ENCODE results near the gene B3GALT5.

Gene B3GALT5

GRCh38 chr21:39620856-39621255, 8.1 kb downstream of the B3GALT5 start:
- TF ChIP-seq, protein P1, sequence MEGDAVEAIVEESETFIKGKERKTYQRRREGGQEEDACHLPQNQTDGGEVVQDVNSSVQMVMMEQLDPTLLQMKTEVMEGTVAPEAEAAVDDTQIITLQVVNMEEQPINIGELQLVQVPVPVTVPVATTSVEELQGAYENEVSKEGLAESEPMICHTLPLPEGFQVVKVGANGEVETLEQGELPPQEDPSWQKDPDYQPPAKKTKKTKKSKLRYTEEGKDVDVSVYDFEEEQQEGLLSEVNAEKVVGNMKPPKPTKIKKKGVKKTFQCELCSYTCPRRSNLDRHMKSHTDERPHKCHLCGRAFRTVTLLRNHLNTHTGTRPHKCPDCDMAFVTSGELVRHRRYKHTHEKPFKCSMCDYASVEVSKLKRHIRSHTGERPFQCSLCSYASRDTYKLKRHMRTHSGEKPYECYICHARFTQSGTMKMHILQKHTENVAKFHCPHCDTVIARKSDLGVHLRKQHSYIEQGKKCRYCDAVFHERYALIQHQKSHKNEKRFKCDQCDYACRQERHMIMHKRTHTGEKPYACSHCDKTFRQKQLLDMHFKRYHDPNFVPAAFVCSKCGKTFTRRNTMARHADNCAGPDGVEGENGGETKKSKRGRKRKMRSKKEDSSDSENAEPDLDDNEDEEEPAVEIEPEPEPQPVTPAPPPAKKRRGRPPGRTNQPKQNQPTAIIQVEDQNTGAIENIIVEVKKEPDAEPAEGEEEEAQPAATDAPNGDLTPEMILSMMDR (IDR thresholded peaks at IDR 0.05; ENCODE audit: low read depth, low read length), result no peak
- no peak overlapping the region for H3K4me3 ChIP-seq (ENCODE audit: low read depth, low read length)
- no peak for DNase-seq (ENCODE audit: low read depth, low spot score)
- in situ Hi-C loops (cut with HindIII; ENCODE audit: low sequenced_read_pairs), result no loop called here

- TF ChIP-seq, protein P1 (IDR thresholded peaks at IDR 0.05; ENCODE audit: low read depth, low read length), result no peak
- in situ Hi-C loops (cut with HindIII; ENCODE audit: low sequenced_read_pairs), result no loop called here
- no peak overlapping the region for H3K4me3 ChIP-seq (ENCODE audit: low read depth, low read length)
- no peak for DNase-seq (ENCODE audit: low read depth, low spot score)
These were observed 12.6 kb downstream of the B3GALT5 start for GRCh38 chr21:39625211-39625895.

GRCh38 chr21:39628385-39628784, 15.6 kb downstream of the B3GALT5 start:
- in situ Hi-C loops (cut with HindIII; ENCODE audit: low sequenced_read_pairs), result no loop called here
- TF ChIP-seq, protein P1 (IDR thresholded peaks at IDR 0.05; ENCODE audit: low read depth, low read length), result no peak
- H3K4me3 ChIP-seq (ENCODE audit: low read depth, low read length), result no peak overlapping the region
- DNase-seq (ENCODE audit: low read depth, low spot score), result no peak

DNA sequence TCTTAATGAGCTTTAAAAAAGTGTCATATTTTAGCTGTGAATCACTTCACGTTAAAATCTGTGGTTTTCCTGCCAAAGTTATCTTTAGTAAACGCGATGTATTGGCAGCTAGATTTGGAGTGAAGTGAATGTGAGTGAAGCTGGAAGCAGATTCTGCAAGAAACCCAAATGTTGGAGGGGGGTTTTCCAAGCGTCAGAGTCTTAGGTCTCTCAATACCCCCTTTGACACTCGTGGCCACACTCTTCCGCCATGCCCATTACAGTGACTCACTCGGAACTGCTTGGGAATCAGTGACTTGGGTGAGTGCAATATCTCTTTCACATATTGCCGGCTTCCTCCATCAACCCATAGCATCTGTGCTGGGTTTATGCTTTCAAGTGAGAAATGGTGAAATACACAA, 17.5 kb downstream of the B3GALT5 start:
- TF ChIP-seq, protein P1 (IDR thresholded peaks at IDR 0.05; ENCODE audit: low read depth, low read length), result no peak
- DNase-seq (ENCODE audit: low read depth, low spot score), result peak; percentile 69
- in situ Hi-C loops (cut with HindIII; ENCODE audit: low sequenced_read_pairs), result no loop called here
- H3K4me3 ChIP-seq (ENCODE audit: low read depth, low read length), result peak overlapping the region; percentile 8

- peak; percentile 39 for DNase-seq (ENCODE audit: low read depth, low spot score)
- TF ChIP-seq, protein P1 (IDR thresholded peaks at IDR 0.05; ENCODE audit: low read depth, low read length), result no peak
- in situ Hi-C loops (cut with HindIII; ENCODE audit: low sequenced_read_pairs), result no loop called here
- no peak overlapping the region for H3K4me3 ChIP-seq (ENCODE audit: low read depth, low read length)
These were observed 18.1 kb downstream of the B3GALT5 start for GRCh38 chr21:39630827-39631226.

DNA sequence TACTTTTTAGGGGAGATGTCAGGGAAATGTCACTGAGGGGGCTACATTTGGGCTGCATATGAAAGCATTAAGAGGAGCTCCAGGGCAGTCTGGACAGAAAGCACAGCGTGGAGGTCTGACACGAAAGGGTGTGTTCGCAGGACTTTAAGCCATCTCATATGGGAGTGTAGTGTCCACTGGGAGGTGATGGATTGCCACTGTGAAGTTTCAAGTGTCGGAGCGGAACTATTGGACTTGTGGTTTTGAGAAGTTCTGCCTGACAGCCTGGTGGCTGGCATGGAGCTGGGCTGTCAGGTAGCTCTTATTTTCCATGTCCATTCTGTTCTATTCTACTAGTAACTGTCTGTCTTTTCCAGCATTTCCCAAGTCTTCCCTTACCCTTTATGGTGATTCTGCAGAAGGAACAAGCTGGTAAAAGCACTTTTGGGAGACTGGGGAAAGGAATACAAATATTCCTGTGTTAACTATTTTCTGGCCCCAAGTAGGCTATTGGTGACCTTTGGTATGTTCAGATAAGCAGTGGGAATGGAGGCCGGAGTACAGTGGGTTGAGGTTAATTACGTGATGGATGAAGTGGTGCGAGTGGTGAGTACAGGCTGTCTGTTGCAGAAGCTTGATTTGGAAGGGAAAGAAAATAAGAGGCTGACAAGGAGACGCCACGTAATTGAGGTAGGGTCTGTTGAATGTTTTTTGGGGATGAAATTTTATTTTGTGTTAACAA, 19.3 kb downstream of the B3GALT5 start:
- DNase-seq (ENCODE audit: low read depth, low spot score), result no peak
- H3K4me3 ChIP-seq (ENCODE audit: low read depth, low read length), result no peak overlapping the region
- TF ChIP-seq, protein P1 (IDR thresholded peaks at IDR 0.05; ENCODE audit: low read depth, low read length), result no peak
- in situ Hi-C loops (cut with HindIII; ENCODE audit: low sequenced_read_pairs), result no loop called here

Data from astrocyte of the spinal cord (primary cell).